ENCODE results near the gene SLC26A9.
A peak's percentile ranks its signal among the peaks of the same experiment; 100 is the strongest.

SLC26A9 gene

GRCh38 chr1:205973377-205974232, 30.3 kb upstream of the SLC26A9 start:
- DNase-seq: no peak

GRCh38 chr1:205972491-205973168, 29.4 kb upstream of the SLC26A9 start:
- peak; percentile 19 for DNase-seq

DNA sequence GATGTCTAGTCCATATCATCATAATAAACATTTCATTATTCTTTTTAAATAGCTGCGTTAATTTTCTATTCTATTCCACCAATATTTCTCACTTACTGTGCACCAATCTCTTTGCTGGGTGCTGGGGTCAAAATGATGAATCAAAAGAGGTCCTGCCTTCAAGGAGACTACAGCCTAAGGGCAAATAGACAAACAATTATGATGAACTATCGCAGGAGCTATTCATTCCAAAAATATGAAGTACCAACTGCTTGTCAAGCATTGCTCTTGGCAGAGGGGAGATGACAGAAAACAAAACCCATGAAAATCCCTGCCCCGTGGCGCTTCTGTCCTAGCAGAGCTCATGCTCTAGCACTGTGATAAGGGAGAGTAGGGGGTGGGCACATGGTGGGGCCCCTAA, 28.8 kb upstream of the SLC26A9 start:
- peak; percentile 52 for DNase-seq

DNA sequence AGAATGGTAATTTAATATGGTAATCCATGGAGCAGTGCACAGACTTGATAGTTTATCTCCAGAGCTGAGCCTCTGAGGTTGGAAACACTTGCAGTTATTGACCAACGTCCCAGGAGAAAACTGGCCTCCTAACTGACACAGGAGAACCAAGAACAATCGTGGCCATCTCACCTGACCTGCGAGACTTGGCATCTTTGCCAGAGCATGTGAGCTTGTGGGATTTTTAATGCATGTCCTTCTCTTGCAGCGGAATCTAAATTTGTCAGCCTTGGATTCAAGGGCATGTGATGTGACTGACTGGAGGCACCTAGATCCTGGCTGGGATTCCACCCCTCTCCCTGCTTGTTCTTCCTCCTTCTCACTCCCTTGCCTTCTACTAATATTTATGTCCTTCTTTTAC, 27.8 kb upstream of the SLC26A9 start:
- DNase-seq: no peak

GRCh38 chr1:205970486-205970885, 27.2 kb upstream of the SLC26A9 start:
- peak; percentile 31 for DNase-seq

DNA sequence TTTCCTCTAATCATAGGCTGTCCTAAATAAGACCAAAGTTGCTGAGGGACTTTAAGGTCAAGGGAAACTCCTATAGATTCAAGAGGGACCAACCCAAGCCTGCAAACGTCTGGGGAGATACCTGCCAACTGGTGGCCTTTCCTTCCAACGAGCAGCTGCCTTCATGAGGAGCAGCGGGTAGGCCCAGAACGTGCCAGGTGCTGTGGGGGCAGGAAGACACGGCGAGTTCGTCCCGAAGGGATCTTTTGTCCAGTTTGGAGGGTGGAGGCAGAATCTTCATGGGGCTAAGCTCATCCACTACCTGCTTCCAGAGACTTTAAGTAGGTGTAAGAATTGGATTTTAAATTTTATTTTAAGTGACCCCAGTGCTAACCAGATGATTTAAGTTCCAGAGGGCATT, 26.0 kb upstream of the SLC26A9 start:
- no peak for DNase-seq

GRCh38 chr1:205967554-205968335, 24.5 kb upstream of the SLC26A9 start:
- peak; percentile 28 for DNase-seq

DNA sequence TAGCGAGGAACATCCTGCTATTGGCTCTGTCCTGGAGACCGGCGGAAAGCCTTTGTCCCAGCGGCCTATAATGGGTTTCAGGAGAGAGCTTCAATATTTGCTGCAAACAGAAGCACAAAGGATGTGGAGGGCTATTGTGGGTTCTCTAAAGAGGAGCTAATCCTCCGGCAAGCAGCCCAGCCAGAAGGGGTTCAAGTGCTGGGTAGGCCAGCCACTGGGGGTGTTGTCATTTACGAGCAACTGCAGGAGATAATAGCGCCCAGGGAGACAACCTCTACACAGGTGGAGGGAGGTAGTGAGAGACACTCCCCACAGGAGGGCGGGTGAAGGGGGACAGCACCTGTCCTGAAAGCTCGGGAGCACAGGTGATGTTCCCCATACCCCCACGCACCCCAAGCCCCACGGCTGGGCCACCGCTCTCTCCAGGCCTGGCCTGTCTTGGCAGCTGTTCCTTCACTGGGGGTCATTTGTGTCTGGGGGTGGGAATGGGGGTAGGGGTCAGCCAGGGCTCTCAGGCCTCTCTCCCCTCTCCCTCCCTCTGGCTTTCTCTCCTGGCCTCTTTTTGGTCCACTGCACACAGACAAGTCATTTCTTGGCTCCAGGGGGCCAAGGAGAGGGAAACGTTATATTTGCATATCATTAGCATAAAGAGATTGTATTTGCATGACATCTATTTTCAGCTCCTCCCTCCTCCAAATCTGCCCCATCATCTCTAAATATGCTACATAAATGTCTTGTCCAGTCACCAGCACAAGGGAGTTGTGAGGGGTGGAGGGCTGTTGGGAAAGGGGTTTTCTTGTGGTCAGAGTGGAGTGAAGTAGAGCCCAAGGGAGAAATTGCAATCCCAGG, 22.0 kb upstream of the SLC26A9 start:
- no peak for DNase-seq

DNA sequence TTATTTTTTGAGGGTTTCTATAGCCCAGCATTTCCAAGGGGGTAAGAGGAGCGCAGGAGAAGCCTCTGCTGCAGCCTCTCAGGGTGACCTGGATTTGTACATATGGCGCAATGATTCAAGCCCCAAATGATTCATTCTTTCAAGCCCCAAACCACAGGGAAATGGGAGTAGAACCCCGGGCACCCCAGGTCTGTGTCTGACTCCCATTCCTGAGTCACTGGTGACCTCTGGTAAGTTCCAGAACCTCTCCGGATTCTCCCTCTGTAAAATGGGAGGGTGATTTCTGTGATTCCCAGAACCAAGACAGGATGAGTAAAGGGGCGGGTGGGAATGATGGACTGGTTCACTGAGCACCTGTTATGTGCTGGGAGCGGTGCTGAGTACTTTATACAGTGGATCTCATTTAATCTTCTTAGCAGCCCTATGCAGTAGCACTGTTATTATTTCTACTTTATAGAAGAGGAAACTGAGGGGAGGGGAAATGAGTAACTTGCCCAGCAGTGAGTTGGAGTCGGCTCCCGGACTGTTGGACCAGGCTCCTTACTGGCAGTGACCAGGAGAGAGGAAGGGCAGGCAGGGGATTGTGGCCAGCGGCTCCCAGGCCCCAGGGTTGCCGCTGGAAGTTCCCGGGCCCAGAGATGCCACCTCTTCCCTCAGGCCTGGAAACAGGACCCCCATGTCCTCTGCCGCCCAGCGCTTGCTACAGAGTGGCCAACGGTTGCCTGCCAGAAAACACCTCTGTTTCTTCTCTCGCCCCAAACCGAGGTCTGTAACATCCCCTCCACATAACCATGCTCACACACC, 20.3 kb upstream of the SLC26A9 start:
- peak; percentile 96 for DNase-seq

DNA sequence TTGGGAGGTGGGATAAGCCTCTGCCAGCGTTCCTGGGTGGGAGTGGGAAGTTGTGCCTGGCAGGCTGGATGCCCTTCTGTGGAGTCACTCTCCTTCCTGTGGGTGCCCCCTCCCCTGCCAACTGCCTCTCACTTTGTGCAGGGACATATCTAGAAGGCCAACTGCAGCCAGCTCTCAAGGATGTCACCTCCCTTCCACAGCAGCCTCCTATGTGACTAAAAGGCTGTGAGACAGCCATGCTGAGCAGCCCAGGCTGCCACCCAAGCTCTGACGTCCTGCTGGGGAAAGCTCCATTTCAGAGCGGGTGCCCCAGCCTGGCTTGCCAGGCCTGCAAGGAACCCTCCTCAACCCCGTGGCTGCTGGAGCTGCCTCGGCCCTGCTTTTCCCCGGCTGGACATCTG, 19.6 kb upstream of the SLC26A9 start:
- DNase-seq: no peak

DNA sequence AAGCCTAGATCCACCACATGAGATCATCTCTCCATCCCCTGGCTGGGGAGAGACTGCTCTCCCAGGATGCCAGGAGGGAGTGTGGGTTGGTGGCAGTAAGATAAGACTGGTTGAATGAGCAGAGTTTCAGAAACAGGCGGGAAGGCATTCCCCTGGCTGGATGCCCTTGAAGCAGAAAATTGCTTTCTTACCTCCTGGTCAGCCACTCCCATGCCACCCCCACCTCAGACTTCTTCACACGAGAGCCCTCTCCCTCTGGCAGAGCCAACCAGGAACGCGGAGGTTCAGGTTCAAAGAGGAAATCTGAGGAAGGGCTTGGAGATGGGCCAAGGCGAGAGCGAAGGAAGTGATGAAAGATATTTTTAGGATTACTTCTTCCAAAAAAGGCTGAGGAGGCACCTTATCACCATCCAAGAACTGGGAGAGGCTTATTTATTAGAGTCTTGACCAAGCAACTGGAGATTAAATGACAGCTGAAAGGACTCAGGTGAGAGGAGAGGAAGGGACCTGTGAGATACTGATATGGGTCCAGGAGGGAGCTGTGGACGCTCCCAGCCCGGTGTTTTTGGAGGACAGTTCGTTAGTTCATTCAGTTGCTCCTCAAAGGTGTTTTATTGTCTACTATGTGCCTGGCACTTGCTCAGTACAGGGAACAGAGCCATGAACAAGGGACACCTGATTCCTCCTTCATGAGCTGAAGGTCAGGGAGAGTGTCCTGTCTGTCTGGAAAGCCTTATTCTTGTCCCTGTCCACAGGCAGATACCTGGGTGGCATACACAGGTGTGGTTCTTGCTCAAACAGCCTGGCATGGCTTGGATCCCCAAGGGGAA, 18.9 kb upstream of the SLC26A9 start:
- DNase-seq: peak; percentile 46

- DNase-seq: peak; percentile 30
Measured at GRCh38 chr1:205961405-205961804, 18.1 kb upstream of the SLC26A9 start.

GRCh38 chr1:205959789-205960188, 16.5 kb upstream of the SLC26A9 start:
- DNase-seq: no peak

DNA sequence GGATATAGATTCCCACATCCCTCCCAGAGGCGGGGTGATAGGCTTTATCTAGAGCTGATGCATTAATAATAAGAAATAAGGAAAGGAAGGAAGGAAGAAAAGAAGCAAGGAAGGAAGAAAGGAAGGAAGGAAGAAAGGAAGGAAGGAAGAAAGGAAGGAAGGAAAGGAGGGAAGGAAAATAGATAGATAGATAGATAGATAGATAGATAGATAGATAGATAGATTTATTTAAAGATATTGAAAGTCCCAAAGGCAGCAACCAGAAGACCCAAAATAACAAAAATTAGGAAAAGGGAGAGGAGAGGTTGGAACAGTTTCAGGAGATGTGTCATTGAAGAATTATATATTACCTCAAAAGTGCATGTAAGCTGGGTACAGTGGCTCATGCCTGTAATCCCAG, 12.2 kb upstream of the SLC26A9 start:
- no peak for DNase-seq

DNA sequence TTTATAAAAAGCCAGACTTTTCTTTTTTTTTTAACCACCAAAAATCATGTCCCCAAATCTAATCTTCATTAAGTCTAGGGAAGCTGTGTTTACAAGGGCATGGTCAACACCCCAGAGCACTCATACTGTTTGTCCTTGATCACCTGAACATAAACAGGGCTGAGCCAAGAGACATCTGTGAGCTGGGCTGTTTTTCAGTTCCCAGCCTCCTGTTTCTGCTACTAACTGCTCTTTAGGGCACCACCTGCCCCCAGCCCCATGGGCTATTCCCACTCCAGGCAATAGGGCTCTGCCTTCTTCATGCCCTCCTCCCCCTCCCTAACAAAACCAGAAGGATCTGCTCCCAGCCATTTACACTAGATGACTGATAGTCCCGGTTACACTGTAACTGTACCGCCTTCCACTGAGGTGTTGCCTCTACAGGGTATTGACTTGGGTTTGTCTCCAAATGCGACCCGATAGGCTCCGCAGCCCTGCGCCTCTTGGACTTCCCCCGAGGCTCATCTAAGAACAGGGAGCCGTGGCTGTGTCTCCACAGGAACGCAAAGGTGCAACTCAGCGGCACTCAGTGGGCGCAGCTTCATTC, 11.7 kb upstream of the SLC26A9 start:
- no peak for DNase-seq

- DNase-seq: no peak
Measured at GRCh38 chr1:205951746-205952145, 8.5 kb upstream of the SLC26A9 start.

DNA sequence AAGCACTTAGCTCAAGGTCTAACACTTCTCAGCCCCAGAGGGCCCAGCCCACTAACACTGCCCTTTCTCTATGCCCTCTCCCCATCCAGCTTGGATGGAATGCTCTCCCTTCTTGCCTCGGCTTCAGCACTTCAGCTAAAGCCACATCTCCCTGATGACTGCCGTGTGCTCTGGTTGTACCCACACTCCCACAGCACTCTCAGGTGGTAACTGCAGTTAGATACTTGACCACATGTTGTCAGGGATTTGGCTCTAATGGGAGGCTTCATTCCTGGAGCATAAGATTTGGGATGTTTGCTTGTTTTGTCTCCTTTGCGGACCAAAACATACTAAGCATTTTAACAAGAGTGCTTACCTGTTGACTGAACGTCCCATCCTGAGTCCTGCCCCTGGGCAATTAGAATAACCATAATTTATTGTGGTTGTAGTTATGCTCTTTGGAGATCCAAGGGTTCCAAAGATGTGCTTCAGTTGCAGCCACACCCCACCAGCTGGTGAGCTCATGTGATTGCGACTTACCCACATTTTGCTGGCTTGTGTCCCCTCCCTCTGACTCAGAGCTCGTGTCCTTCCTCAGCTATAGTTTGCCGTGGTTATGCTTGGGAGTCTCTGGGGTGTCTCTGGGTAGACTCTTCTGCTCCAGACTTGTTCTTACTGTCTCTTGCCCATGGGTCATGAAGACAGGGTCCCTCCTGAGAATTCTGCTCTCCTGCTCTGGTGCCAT, 7.7 kb upstream of the SLC26A9 start:
- peak; percentile 80 for DNase-seq

- peak; percentile 90 for DNase-seq
Measured at GRCh38 chr1:205950280-205950679, 7.0 kb upstream of the SLC26A9 start.

DNA sequence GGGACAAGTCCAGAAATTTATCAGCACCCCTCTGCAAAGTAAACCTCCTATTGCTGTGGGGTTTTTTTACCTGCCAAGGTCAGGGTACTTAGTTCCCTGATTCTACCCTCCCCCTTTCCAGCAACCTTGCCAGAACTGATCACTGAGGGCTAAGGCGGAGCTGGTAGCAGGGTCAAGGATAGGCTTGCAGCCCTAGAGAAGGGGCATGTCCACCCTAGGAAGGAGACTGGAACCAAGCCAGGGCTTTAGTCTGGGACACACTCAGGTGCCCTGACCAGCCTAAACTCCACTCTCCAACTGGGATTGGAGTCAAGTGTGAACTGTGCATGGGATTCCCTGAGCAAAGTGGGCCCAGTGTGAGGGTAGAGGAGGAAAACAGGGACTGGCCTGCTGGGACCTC, 6.5 kb upstream of the SLC26A9 start:
- no peak for DNase-seq

DNA sequence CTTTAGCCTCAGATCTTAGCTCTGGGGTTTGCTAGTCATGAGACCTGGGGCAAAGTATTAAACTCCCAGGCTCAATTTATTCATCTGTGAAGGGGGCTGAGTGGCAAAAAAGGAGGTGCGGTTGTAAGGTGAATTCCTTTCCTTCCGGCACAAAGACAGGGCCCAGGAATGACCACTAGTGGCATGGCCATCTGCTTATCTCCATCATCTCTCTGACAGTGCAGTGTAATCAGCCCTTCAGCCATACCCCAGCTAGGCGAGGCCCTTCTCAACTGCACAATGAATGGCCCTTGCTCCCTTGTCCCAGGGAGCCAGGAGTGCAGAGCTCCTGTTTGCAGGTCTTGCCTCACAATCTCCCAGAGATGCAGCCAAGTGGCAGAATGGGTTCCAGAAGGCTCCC, 5.6 kb upstream of the SLC26A9 start:
- DNase-seq: no peak

Measured in EL (cell line).